EH (cell line): ENCODE measurements around the gene GSE1.
"Not testable (repeated sequence)": the region's sequence is repeated elsewhere in the genome, so short reads cannot be mapped to it uniquely, and the experiment has no call there.

ENCODE experiments used
- DNase-seq: peaks from one replicate; pipeline ENCODE4 v3.0.0-alpha.2; 2015; ENCODE audit warnings: low read depth

The GSE1 gene

DNA sequence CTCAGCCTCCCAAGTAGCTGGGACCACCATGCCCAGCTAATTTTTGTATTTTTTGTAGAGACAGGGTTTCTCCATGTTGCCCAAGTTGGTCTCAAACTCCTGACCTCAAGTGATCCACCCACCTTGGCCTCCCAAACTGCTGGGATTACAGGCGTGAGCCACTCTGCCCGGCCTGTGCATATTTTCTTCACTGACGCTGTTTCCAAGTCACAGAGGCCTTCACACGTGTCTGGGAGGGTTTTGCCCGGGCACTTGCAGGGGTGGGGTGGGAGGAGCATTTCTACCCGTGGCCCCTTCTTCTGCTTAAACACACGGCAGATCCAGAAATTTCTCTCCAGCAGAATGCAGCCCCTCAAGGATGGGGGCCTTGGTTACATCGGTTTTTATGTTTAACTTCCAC is 20.8 kb upstream of the GSE1 start:
- not testable (repeated sequence) for DNase-seq

- peak; percentile 45 for DNase-seq
Observed at GRCh38 chr16:85592700-85593493, 20.2 kb upstream of the GSE1 start.

DNA sequence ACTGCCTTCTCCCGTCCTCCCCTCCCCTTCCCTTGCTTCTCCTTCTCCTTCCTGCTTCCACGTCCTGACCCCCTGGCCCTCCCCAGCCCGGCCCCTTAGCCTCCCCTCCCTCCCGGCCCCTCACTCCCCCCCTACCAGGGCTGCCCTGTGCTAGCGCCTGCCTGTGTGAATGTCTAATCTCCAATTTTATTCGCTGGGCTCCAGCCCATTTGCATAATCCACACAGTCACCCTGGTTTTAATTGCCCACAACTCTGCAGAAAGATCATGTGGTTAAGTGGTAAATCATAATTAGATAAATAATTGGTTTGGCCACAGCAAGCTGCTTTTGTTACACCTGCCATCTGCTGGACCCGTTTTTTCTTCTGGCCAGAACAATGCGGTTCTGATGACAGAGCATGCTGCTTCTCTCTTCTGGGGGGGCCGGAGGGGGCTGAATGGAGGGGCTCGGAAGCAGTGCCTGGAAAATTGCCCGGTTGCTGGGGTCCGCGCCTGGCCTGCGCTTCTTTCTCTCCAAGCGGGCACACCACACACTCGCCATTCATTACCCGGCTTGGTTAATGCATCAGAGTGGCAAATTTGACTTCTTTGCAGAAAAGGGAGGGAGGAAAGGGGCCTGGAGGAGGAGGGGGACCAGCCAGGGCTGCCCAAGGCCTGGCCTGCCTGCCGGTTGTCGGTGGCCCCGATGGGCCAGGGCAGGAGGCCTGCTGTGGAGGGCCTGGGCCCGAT is 19.5 kb upstream of the GSE1 start:
- DNase-seq, result no peak

- no peak for DNase-seq
Observed at GRCh38 chr16:85594273-85594977, 18.7 kb upstream of the GSE1 start.

GRCh38 chr16:85594978-85595661 is 18.0 kb upstream of the GSE1 start:
- DNase-seq, result no peak

DNA sequence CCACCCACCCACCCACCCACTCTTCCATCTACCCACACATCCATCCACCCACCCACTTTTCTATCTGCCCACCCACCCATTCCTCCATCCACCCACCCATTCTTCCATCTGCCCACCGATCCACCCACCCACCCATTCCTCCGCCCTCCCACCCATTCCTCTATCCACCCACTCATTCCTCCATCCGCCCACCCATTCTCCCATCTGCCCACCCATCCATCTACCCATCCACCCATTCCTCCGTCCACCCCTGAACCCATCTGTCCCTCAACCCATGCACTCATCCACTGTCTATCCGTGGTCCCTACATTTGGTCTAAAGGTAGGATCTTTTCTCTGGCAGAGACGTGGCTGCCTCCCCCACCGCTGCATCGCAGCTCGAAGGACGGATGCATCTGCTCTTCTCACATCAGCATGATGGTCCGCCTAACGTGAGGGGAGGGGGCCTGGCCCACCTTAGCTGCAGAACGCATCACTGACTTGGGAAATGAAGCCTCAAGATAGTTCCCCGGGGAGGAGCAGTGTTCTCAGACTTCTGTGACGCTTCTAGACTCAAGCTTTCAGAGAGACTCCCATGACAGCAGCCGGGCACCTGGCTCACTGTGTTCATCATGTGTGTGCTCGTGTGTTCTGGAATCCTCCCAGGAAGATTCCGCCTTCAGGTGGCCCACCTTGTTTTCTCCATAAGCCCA is 17.2 kb upstream of the GSE1 start:
- no peak for DNase-seq

DNA sequence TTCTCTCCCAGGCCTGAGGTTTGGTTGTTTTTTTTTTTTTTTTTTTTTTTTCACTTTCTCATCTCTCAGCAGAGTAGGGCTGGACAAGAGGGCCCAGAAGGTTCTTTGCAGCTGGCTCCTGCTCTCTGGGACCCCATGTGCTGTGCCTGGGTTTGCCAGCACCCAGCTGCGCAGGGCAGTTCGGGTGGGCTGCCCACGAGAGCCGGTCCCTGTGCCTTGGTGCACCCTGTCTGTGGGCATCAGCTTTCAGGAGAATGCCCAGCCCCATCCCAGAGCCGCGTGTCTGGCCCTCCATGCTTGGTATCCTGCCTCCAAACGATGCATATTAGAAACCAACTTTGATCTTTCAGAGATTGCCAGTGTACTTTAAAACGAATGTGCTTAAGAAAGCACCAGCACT is 15.0 kb upstream of the GSE1 start:
- DNase-seq, result no peak

DNA sequence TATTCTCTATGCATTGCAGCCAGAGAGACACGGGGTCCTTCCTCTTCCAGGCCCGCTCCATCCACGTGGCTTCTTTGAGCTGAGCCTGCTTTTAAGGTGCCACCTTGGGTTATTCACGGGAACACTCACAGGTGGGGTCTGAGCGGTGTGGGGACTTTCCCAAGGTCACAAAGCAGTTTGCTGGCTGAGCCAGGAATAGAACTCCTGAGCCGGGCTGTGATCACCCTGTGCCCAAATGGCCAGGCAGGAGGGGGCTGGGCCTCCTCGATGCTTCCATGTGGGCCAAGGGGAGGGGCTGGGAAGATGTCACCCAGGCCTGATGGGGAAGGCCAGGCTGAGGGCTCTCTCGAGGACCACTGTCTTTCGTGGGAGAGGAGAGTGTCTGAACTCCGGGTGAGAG is 13.0 kb upstream of the GSE1 start:
- no peak for DNase-seq

- DNase-seq, result no peak
Observed at GRCh38 chr16:85600530-85601271, 12.4 kb upstream of the GSE1 start.

GRCh38 chr16:85601272-85601639 is 11.9 kb upstream of the GSE1 start:
- DNase-seq, result no peak

DNA sequence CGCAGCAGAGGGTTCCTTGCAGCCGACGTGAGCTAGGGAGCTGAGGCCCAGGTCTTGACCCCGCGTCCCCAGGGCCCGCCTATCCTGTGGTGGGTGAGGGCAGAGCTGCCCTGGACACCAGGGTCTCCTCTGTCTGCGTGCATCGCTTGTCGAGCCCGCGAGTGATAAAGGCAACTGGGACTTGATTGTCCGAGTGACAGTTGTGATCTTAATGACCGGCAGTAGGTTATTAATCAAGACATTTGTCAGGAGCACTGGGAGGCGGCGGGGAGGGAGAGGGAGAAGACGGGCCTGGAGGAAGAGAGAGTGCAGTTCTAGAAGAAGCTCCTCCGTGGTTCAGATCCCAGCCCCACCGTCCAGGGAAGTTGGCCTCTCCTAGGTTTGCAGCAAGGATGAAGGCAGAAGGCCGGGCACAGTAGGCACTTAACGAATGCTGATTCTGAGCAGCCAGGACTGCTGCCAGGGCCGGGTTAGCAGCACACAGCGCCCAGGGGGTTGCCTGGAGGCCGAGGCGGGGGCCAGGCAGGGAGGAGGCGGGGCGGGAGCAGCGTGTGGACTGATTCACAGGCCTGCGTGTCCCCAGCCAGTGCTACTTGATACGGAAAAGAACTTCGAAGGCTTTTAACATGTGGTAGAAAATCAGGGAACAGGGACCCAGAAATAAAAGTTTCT is 11.3 kb upstream of the GSE1 start:
- DNase-seq, result peak; percentile 20

- DNase-seq, result no peak
Observed at GRCh38 chr16:85602402-85603202, 10.5 kb upstream of the GSE1 start.

DNA sequence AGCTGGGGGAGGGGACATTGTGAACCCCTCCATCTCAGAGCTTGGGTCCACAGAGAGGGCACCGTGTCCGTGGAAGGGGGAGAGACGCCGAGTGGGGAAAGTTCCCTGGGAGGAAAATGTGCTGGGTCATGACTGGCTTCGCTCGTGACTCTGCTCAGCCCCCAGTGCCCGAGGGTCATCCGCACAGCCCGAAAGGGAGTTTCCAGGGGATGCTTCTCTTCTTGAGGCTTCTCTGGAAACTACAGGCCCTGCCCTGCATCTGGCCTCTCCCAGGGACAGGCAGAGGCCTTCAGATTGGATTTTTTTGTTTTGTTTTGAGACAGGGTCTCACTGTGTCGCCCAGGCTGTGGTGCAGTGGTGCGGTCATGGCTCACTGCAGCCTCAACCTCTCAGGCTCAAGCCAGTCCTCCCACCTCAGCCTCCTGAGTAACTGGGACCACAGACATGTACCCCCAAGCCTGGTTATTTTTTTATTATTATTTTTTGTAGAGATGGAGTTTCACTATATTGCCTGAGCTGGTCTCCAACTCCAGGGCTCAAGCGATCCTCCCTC is 9.8 kb upstream of the GSE1 start:
- DNase-seq, result no peak

- DNase-seq, result no peak
Observed at GRCh38 chr16:85604145-85604705, 8.9 kb upstream of the GSE1 start.

GRCh38 chr16:85605051-85605911 is 7.8 kb upstream of the GSE1 start:
- DNase-seq, result peak; percentile 11

- DNase-seq, result no peak
Observed at GRCh38 chr16:85605912-85606841, 6.9 kb upstream of the GSE1 start.

DNA sequence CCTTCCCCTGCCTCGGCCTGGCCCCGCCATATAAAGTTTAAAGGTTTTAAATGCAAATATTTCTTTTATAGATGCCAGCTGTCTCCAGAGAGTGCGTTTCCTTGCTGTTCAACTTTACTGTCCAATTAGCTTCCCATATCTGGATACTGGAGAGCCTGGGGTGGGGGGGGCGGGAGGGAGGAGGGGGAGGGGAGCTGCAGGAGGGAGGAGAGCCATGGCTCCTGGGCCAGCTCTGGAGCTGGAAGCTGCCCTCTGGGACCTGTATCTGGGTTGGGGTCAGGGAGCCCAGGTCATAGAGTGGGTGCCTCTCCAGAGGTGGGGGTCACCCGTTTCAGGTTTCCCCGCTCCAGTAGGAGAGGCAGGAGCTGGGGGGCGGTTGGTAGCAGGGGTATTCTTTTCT is 6.2 kb upstream of the GSE1 start:
- DNase-seq, result no peak
